ENCODE measurements around the gene SIPA1L3. TPM values are rescaled to one million over a fixed set of nuclear protein-coding genes. Genes with fewer than 3 reads are reported as not detected.

The SIPA1L3 gene
- total and polyA plus RNA-seq, 10 of the 15 experiments (the other 5 are each of a cell fraction or from before 2014, with no cell fraction given): 0.24 to 66.2 (median 19.1) TPM

- TF ChIP-seq NR2F1 (conservative IDR thresholded peaks at IDR 0.05) (peak; percentile 57), RAD51 (IDR thresholded peaks at IDR 0.05) (no peak), REST (IDR thresholded peaks at IDR 0.05; ENCODE audit: low read depth, low read length) (no peak), ZBTB4 (CRISPR knock-in tag; IDR thresholded peaks at IDR 0.05) (no peak), YBX1 (IDR thresholded peaks at IDR 0.05) (no peak), PAX5 (IDR thresholded peaks at IDR 0.05; ENCODE audit: borderline replicate concordance, low read depth, low read length) (no peak), RFX5 (IDR thresholded peaks at IDR 0.05; ENCODE audit: low read depth, low read length) (no peak), KDM1A (IDR thresholded peaks at IDR 0.05; ENCODE audit: borderline replicate concordance) (no peak), RBBP5 (conservative IDR thresholded peaks at IDR 0.05) (no peak), EGR1 (IDR thresholded peaks at IDR 0.05; ENCODE audit: borderline replicate concordance in 1 of 2, low read depth in 2 of 2, low read length in 2 of 2) (0 out of 3 replicates have a peak, but pooled peaks of 1 of the 2 experiments have one; percentile 14), ZNF622 (IDR thresholded peaks at IDR 0.05) (no peak), SP1 (IDR thresholded peaks at IDR 0.05; ENCODE audit: low read depth, low read length) (peak; percentile 22), ZNF384 (IDR thresholded peaks at IDR 0.05; ENCODE audit: borderline replicate concordance, low read depth, low read length) (peak; percentile 84), ATF7 (IDR thresholded peaks at IDR 0.05; ENCODE audit: low read depth) (peak; percentile 62), GATAD2B (conservative IDR thresholded peaks at IDR 0.05; ENCODE audit: low read depth) (peak; percentile 50; the same call in 1 of the 2 replicates), IKZF2 (IDR thresholded peaks at IDR 0.05) (peak; percentile 44 to 68; a peak in 3 of 4 replicates), ATF3 (IDR thresholded peaks at IDR 0.05; ENCODE audit: borderline replicate concordance, extremely low read depth, low read depth, low read length) (peak; percentile 25; the same call in 1 of the 2 replicates), MEF2B (IDR thresholded peaks at IDR 0.05; ENCODE audit: partially characterized antibody, poor library complexity, severe bottlenecking) (peak; percentile 95), STAT1 (conservative IDR thresholded peaks at IDR 0.05) (no peak), BMI1 (IDR thresholded peaks at IDR 0.05; ENCODE audit: borderline replicate concordance) (no peak), RELA (IDR thresholded peaks at IDR 0.05; ENCODE audit: borderline replicate concordance, partially characterized antibody) (no peak), MLLT1 (IDR thresholded peaks at IDR 0.05) (no peak), NBN (IDR thresholded peaks at IDR 0.05) (peak; percentile 71)
Measured at GRCh38 chr19:37928527-37929286, 21.7 kb downstream of the SIPA1L3 start (continued).

Data from GM12878 (cell line).